Measurements from ENCODE around the gene GRAP2.

DNA sequence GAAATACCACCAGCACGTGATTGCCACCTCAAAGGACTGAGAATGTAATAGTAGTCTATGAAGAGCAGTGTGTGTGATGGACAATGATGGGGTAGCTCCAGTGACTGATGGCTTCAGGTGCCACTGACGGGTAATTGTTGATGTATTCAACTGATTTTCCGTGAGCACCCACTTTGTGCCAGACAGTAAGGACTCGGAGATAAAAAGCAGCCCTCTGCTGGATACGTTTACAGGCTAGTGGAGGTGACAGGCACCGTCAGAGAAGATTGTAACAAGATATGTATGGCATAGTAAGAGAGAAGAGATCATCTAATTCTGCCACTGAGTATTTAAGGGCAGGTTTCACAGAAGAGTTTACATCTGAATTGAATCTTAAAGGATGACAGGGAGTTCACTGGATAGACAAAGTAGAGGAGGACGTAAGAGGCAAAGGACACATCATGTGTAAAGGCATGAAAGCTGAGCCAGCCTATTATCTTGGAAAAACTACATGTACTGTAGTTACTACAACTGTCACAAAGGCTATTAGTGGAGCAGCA lies 6.3 kb upstream of the GRAP2 start:
- TF ChIP-seq CTCF (IDR thresholded peaks at IDR 0.05) (no peak), POLR2A (IDR thresholded peaks at IDR 0.05) (no peak)

Data from uterus (tissue), 2 donors.